A549 (cell line): ENCODE measurements around the gene KRT15.

Experiments
- RFX5 ChIP-seq: fragments of 450-650 bp; IDR thresholded peaks from 2 replicates; pipeline ENCODE4 v1.7.1; 2014; ENCODE audit warnings: antibody characterized with exemption, mild to moderate bottlenecking, moderate library complexity
- TF ChIP-seq, protein P1 (sequence below): fragments of >200 bp; sonication (Bioruptor Twin); formaldehyde crosslinking; IDR thresholded peaks from 3 replicates; pipeline ENCODE4 v1.5.1; 2016

DNA sequence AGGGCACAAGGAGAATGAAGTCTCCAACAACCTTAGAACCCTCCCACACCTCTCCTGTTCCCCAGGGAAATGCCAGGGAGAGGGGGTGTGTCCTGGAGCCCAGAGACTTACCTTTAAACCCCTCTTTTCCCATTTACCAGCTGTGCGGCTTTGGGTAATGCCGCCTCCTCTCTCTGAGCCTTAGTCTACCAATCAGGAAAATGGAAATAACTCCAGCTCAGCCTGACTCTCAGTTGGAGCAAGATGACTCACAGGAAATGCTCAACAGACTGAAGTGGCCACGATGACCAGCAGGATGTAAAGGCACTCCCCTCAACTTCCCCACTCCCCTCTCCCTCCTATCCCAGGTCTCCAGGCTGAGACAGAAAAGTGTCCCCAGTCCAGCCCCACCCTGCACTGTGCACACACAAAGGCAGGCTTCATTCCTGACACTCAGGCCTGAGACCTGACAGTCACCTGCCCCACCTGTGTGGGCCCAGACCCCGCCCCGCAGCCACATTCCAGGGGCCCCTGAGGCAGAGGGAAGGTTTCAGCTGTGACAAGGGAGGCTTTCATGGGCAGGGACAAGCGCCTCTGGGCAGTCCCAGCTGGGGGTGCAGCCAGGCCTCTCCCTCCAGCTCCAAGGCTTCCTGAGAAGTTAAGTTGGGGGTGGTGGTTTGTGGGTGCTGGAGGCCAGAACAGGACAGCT, 3.0 kb upstream of the KRT15 start:
- no peak for TF ChIP-seq RFX5
- TF ChIP-seq, protein P1, sequence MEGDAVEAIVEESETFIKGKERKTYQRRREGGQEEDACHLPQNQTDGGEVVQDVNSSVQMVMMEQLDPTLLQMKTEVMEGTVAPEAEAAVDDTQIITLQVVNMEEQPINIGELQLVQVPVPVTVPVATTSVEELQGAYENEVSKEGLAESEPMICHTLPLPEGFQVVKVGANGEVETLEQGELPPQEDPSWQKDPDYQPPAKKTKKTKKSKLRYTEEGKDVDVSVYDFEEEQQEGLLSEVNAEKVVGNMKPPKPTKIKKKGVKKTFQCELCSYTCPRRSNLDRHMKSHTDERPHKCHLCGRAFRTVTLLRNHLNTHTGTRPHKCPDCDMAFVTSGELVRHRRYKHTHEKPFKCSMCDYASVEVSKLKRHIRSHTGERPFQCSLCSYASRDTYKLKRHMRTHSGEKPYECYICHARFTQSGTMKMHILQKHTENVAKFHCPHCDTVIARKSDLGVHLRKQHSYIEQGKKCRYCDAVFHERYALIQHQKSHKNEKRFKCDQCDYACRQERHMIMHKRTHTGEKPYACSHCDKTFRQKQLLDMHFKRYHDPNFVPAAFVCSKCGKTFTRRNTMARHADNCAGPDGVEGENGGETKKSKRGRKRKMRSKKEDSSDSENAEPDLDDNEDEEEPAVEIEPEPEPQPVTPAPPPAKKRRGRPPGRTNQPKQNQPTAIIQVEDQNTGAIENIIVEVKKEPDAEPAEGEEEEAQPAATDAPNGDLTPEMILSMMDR: no peak
